ENCODE measurements around the gene C5orf15. TPM values are rescaled to one million over a fixed set of nuclear protein-coding genes. Genes with fewer than 3 reads are reported as not detected.

Gene C5orf15
- total and polyA plus RNA-seq, 9 of the 15 experiments (the other 6 are each of a cell fraction or from before 2014, with no cell fraction given): 23.3 to 50.7 (median 35.5) TPM

DNA sequence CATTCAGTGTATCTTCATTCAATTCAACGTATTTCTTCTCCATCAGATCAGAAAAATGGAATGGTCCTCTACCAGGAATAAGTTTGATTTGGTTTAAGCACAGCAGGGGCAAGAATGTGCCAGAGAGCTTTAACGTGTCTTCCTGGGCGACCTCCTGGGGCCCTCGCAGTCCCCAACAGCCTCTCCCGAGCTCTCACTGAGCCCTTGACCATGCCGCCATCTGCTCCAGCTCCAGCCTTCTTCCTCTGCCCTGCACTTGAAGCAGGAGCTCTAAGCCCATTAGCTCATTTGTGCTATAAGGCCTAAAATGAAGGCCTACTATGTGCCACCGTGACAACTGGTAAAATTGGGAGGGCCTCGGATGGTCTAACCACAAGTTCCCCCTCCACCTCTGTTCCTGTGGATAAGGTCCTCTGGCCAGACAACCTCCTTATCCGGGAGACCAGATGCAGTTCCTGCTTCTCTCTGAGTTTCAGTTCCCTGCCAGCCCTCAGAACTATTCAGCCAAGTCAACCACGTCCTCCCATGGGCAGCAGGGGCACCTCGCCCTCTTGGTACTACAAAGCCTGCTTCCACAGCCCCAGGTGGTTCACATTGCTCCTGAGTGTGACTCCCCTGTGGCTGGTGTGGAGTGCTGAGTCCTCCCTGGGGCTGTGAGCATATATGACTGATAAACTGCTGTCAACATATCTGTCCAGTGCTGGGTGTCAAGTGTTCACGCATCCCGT, 35.8 kb downstream of the C5orf15 start (continued):
- TF ChIP-seq, protein P1, sequence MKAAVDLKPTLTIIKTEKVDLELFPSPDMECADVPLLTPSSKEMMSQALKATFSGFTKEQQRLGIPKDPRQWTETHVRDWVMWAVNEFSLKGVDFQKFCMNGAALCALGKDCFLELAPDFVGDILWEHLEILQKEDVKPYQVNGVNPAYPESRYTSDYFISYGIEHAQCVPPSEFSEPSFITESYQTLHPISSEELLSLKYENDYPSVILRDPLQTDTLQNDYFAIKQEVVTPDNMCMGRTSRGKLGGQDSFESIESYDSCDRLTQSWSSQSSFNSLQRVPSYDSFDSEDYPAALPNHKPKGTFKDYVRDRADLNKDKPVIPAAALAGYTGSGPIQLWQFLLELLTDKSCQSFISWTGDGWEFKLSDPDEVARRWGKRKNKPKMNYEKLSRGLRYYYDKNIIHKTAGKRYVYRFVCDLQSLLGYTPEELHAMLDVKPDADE (conservative IDR thresholded peaks at IDR 0.05; ENCODE audit: control insufficient read depth, low read depth, low read length): peak; percentile 84
- TF ChIP-seq ZNF175 (CRISPR knock-in tag; IDR thresholded peaks at IDR 0.05; ENCODE audit: low read depth): 0 out of 2 replicates have a peak, but pooled peaks have one; percentile 30
- no peak for TF ChIP-seq SREBF2 (CRISPR knock-in tag; IDR thresholded peaks at IDR 0.05)
- 0 out of 2 replicates have a peak, but pooled peaks have one; percentile 2 for TF ChIP-seq MEF2A (IDR thresholded peaks at IDR 0.05; ENCODE audit: control insufficient read depth, low read depth, low read length)
- TF ChIP-seq ZNF133 (CRISPR knock-in tag; IDR thresholded peaks at IDR 0.05): no peak
- TF ChIP-seq, protein P2, sequence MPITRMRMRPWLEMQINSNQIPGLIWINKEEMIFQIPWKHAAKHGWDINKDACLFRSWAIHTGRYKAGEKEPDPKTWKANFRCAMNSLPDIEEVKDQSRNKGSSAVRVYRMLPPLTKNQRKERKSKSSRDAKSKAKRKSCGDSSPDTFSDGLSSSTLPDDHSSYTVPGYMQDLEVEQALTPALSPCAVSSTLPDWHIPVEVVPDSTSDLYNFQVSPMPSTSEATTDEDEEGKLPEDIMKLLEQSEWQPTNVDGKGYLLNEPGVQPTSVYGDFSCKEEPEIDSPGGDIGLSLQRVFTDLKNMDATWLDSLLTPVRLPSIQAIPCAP (CRISPR knock-in tag; IDR thresholded peaks at IDR 0.05; ENCODE audit: borderline replicate concordance): no peak
- no peak for TF ChIP-seq YBX1 (IDR thresholded peaks at IDR 0.05)
- TF ChIP-seq KDM5B (IDR thresholded peaks at IDR 0.05; ENCODE audit: insufficient replicate concordance, low read depth, low read length): no peak
- TF ChIP-seq NRF1 (conservative IDR thresholded peaks at IDR 0.05 in 1 of 2, IDR thresholded peaks at IDR 0.05 in 1 of 2): no peak
- TF ChIP-seq RB1 (IDR thresholded peaks at IDR 0.05; ENCODE audit: low read depth): 0 out of 2 replicates have a peak, but pooled peaks have one; percentile 13
- TF ChIP-seq, protein P3, sequence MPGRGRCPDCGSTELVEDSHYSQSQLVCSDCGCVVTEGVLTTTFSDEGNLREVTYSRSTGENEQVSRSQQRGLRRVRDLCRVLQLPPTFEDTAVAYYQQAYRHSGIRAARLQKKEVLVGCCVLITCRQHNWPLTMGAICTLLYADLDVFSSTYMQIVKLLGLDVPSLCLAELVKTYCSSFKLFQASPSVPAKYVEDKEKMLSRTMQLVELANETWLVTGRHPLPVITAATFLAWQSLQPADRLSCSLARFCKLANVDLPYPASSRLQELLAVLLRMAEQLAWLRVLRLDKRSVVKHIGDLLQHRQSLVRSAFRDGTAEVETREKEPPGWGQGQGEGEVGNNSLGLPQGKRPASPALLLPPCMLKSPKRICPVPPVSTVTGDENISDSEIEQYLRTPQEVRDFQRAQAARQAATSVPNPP (IDR thresholded peaks at IDR 0.05; ENCODE audit: borderline replicate concordance, insufficient read depth, insufficient read length): no peak
- no peak for TF ChIP-seq TRIM28 (IDR thresholded peaks at IDR 0.05)
- TF ChIP-seq SAFB (IDR thresholded peaks at IDR 0.05; ENCODE audit: borderline replicate concordance, low read depth, low read length): no peak
- TF ChIP-seq NEUROD1 (IDR thresholded peaks at IDR 0.05; ENCODE audit: borderline replicate concordance, low read depth, low read length, partially characterized antibody): peak; percentile 79
- no peak for TF ChIP-seq HDAC1 (IDR thresholded peaks at IDR 0.05)
- no peak for TF ChIP-seq SMAD1 (IDR thresholded peaks at IDR 0.05; ENCODE audit: low read depth, low read length, partially characterized antibody)
- no peak for TF ChIP-seq BRCA1 (IDR thresholded peaks at IDR 0.05)
- TF ChIP-seq BRCA1 (CRISPR knock-in tag; IDR thresholded peaks at IDR 0.05): no peak
- TF ChIP-seq FUS (optimal IDR thresholded peaks at IDR 0.05; ENCODE audit: low read depth, low read length): no peak
- TF ChIP-seq HCFC1 (IDR thresholded peaks at IDR 0.05; ENCODE audit: low read depth, low read length): no peak
- TF ChIP-seq CXXC5 (CRISPR knock-in tag; IDR thresholded peaks at IDR 0.05): peak; percentile 75
- no peak for TF ChIP-seq NR2C2 (CRISPR knock-in tag; IDR thresholded peaks at IDR 0.05)
- no peak for TF ChIP-seq NR2C2 (tag; IDR thresholded peaks at IDR 0.05)
- TF ChIP-seq, protein P4, sequence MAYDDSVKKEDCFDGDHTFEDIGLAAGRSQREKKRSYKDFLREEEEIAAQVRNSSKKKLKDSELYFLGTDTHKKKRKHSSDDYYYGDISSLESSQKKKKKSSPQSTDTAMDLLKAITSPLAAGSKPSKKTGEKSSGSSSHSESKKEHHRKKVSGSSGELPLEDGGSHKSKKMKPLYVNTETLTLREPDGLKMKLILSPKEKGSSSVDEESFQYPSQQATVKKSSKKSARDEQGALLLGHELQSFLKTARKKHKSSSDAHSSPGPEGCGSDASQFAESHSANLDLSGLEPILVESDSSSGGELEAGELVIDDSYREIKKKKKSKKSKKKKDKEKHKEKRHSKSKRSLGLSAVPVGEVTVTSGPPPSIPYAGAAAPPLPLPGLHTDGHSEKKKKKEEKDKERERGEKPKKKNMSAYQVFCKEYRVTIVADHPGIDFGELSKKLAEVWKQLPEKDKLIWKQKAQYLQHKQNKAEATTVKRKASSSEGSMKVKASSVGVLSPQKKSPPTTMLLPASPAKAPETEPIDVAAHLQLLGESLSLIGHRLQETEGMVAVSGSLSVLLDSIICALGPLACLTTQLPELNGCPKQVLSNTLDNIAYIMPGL (CRISPR knock-in tag; IDR thresholded peaks at IDR 0.05): no peak
- no peak for TF ChIP-seq NR3C1 (CRISPR knock-in tag; IDR thresholded peaks at IDR 0.05)

All from K562 (cell line).